IPS DF 4.7 (cell line): ENCODE measurements around the gene RNASE9.
"Not testable (repeated sequence)": the region's sequence is repeated elsewhere in the genome, so short reads cannot be mapped to it uniquely, and the experiment has no call there.

Experiments used
- DNase-seq: peaks from one replicate; pipeline ENCODE4 v3.0.0-alpha.2; 2013; ENCODE audit warnings: low spot score; ENCODE audit errors: extremely low read depth

Gene RNASE9

GRCh38 chr14:20560961-20561360, at the start of gene RNASE9:
RNASE9 (minus strand) TSS chr14:20561047.
- DNase-seq, result no peak

GRCh38 chr14:20610002-20610765, 49.3 kb upstream of the RNASE9 start:
- no peak for DNase-seq

- DNase-seq, result no peak
Observed at GRCh38 chr14:20609215-20610001, 48.6 kb upstream of the RNASE9 start.

GRCh38 chr14:20608383-20609110, 47.7 kb upstream of the RNASE9 start:
- DNase-seq, result no peak

- DNase-seq, result no peak
Observed at GRCh38 chr14:20607617-20608016, 46.8 kb upstream of the RNASE9 start.

- no peak for DNase-seq
Observed at GRCh38 chr14:20606902-20607242, 46.0 kb upstream of the RNASE9 start.

GRCh38 chr14:20606190-20606901, 45.5 kb upstream of the RNASE9 start:
- no peak for DNase-seq

- DNase-seq, result no peak
Observed at GRCh38 chr14:20603813-20604690, 43.2 kb upstream of the RNASE9 start.

- no peak for DNase-seq
Observed at GRCh38 chr14:20602583-20602982, 41.7 kb upstream of the RNASE9 start.

GRCh38 chr14:20601522-20601921, 40.7 kb upstream of the RNASE9 start:
- DNase-seq, result no peak

GRCh38 chr14:20597108-20597507, 36.3 kb upstream of the RNASE9 start:
- no peak for DNase-seq

GRCh38 chr14:20595726-20596125, 34.9 kb upstream of the RNASE9 start:
- DNase-seq, result not testable (repeated sequence)

- no peak for DNase-seq
Observed at GRCh38 chr14:20592574-20592973, 31.7 kb upstream of the RNASE9 start.

GRCh38 chr14:20591235-20591634, 30.4 kb upstream of the RNASE9 start, which contains the start of gene RNASE12:
RNASE12 (minus strand) TSS chr14:20591376; CDS start chr14:20590723, 653 bp downstream.
- no peak for DNase-seq

GRCh38 chr14:20587489-20588154, 26.8 kb upstream of the RNASE9 start, which contains the start of gene RNASE11:
RNASE11 (minus strand) TSS chr14:20588001.
- no peak for DNase-seq

GRCh38 chr14:20583908-20584307, 23.1 kb upstream of the RNASE9 start:
- no peak for DNase-seq

GRCh38 chr14:20583142-20583541, 22.3 kb upstream of the RNASE9 start:
- DNase-seq, result no peak

- DNase-seq, result no peak
Observed at GRCh38 chr14:20580242-20580641, 19.4 kb upstream of the RNASE9 start.

GRCh38 chr14:20578784-20579502, 18.1 kb upstream of the RNASE9 start:
- DNase-seq, result no peak
